ENCODE results near the gene ECM1.

Gene ECM1

DNA sequence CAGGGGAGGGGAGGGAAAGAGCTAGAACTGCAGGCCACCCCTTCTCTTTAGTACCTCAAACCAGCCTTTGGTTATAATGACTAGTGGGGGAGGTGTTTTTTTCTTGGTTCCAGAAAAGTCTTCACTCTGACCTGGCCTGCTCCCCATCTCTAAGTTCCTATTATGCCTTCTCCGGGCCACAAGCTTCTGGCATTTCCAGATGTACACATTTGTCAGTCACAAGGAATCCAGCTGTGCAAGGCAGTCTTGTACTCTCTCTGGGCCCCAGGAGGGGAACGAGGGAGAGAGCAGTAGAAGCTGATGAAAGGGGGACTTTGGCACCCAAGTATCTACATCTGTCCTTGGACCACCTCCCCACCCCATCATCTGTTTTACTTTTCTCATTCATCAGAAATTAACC is 4.9 kb downstream of the ECM1 start:
- no peak for DNase-seq (ENCODE audit: low read depth)

DNA sequence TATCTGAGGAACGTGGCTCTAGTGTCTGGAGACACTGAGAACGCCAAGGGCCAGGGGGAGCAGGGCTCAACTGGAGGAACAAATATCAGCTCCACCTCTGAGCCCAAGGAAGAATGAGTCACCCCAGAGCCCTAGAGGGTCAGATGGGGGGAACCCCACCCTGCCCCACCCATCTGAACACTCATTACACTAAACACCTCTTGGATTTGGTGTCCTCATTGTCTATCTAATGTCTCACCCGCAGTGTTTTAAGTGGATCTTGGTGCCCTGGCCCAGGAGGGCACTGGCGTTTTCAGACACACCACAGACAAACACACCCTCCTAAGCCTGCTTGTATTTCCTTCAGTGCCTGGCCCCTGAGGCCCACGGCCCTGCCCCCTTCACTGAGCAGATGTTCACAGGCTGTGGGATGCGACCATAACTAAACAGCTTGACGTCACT is 5.5 kb downstream of the ECM1 start:
- DNase-seq (ENCODE audit: low read depth): no peak

DNA sequence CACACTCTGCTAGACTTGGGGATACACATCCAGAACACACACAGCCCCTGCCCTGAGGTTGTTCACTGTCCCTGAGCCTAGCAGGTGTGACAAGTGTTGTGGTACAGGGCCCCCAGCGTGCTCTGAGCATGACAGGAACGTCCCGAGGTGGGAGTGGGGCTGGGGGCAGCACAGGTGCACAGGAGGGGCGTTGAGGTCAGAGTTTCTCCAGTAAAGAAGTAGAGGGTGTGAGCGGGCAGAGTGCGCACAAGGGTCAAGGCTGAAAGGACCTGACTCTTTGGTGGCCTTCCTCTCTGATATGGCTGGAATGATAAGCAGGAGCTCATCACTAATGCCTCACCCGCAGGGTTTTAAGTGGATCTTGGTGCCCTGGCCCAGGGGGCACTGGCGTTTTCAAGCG is 6.4 kb downstream of the ECM1 start:
- DNase-seq (ENCODE audit: low read depth): no peak

DNA sequence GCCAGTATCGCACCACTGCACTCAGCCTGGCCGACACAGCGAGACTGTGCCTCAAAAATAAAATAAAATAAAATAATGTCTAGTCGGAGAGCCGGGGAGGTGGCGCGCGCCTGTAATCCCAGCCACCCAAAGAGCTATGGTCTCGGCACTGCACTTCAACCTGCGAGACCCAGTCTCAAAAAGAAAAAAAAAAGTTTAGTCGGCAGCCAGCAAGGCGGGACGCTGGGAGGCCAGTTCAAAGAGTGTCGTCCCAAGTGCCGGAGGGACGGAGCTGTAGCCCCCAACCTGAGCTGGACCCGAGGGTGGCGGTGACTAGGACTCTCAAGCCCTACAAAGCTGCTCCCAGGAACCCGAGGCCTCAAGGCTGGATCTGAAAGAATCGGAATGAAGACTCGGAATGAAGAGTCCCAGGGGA is 7.0 kb downstream of the ECM1 start:
- no peak for DNase-seq (ENCODE audit: low read depth)

GRCh38 chr1:150515328-150516049 is 7.6 kb downstream of the ECM1 start, which contains the start of gene FALEC:
Gene FALEC, plus strand, starts transcription at chr1:150515752.
- peak; percentile 95 for DNase-seq (ENCODE audit: low read depth)

- DNase-seq (ENCODE audit: low read depth): no peak
Measured at GRCh38 chr1:150516050-150516591, 8.2 kb downstream of the ECM1 start.

DNA sequence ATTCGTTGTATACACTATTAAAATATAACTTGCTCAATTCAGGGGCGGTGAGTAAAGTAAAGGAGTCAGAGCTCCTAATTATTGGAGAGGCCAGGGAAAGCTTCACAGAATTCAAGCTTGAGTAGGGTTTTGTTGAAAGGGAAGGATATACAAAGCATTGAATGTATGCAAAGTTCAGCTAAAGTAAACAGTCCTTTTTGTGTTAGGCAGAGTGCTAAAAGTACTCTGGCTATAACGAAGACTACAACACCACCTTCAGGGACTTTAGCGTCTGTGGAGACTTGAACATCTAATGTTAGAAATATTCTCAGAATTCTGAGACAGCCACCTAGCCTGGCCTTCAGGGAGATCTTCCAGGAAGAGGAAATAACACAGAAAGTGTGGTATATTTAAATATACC is 8.7 kb downstream of the ECM1 start:
- DNase-seq (ENCODE audit: low read depth): peak; percentile 39

DNA sequence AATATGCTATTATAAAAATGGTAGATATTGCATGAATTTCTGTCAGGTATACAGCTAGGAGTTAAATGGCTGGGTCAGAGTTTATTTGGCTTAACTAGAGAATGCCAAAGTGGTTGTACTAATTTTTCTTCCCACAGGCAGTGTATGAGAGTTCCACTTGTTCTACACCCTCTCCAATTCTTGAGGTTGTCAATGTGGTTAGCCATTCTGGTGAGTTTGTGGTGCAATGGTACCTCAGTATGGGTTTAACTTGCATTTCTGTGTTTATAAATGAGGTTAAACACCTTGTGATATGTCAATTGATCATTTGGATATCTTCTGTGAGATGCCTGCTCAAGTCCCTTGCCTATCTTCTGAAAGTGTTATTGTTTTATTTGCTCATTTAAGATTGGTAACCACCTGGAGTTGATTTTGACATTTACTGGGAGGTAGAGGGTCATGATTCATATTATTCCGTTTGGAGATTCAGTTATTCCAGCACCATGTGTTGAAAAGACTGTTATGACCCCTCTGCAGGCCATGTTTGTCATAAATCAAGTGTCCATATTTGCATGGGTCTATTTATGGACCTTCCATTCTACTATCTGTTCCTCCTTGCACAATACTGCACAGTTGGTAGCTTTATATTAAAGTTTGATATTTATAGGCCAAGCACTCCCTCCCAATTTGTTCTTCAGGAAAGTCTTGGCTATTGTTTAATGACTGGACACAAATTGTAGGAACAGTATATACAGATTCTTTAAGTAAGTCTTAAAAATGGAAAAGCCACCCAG is 13.5 kb downstream of the ECM1 start:
- no peak for DNase-seq (ENCODE audit: low read depth)

- DNase-seq (ENCODE audit: low read depth): no peak
Measured at GRCh38 chr1:150525348-150525747, 17.4 kb downstream of the ECM1 start.

DNA sequence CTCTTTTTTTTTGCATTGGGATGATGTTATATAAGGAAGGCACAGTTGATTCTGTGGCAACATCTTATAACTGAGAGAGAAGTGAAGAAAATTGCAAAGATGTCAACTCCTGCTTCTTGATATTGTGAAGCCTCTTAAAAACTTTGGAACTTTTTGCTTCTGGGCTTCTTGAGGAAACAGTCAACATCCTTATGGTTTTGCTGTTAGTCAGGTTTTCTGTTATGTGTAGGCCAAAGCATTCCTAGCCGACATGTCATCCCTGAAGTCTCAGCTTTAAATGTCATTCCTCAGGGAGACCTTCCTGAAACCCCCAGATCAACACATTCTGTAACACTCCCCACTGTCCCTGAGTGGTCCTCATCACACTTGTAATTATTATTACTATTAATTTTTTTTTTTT is 20.3 kb downstream of the ECM1 start:
- DNase-seq (ENCODE audit: low read depth): peak; percentile 84

GRCh38 chr1:150529017-150529416 is 21.1 kb downstream of the ECM1 start:
- DNase-seq (ENCODE audit: low read depth): peak; percentile 91

DNA sequence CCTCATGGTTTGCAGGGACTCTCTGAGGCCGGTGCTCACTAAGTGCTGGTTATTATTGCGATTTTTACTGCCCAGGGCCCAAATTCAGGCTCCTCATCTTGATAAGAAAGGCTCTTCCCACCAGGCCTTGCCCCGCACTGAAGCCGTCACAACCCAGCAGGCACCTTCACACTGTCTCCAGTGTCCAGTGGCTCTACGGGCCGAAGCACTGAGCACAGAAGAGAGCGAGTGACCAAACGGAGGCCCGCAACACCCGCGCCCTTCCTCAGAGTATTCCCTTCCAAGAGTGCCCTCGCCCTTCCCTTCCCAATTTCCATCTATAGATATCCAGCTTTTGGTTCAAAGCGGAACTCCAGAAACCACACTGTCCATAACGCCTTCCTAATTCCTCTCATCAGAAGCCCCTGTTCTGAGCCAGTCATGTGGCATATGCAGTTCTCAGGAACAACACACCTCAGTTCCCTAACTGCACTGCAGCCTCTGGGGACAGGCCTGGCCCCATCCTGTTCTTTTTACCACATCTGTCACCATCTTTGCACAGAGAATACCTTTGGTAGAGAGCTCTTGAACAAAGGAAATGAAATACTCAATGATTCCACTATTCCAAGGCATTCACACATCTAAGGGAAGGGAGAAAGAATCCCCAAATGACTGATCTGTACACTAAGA is 22.7 kb downstream of the ECM1 start:
- no peak for DNase-seq (ENCODE audit: low read depth)

DNA sequence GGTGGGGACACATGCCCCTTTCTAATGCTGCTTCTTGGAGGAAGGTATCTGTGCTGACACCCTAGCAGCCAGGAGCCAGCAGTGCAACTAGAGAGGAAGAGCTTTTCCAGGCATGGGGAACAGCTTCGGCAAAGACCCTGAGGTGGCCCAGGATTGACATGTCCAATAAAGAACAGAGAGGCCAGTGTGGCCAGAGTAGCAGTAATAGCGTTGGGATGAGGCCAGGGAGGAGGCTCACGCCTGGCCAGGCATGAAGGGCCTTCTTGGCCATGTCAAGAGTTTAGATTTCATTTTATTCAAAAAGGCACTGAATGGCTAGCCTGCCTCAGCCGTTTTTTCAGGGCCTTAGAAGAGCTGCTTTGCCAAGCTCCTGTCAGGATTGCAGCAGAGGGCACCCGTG is 25.0 kb downstream of the ECM1 start:
- DNase-seq (ENCODE audit: low read depth): no peak

DNA sequence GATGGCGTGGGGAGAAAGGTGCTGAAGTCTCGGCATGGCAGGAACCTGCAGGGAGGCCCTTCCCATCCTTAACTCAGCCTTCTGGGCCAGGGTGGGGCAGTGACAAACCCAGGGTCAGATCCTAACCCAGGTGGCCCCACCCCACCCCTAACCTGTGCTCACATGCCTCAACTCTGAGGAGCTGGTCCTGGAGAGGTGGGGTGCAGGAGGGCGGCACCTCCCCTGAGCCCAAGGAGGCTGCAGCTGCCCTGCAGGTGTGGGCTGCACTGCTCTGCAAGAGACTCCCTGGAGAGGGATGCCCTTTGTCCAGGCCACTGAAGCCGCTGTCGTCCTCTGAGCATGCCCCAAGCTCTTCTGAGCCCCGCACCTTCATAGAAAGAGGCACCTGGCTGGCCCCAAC is 26.1 kb downstream of the ECM1 start:
- DNase-seq (ENCODE audit: low read depth): no peak

GRCh38 chr1:150535511-150536287 is 27.8 kb downstream of the ECM1 start:
- no peak for DNase-seq (ENCODE audit: low read depth)

DNA sequence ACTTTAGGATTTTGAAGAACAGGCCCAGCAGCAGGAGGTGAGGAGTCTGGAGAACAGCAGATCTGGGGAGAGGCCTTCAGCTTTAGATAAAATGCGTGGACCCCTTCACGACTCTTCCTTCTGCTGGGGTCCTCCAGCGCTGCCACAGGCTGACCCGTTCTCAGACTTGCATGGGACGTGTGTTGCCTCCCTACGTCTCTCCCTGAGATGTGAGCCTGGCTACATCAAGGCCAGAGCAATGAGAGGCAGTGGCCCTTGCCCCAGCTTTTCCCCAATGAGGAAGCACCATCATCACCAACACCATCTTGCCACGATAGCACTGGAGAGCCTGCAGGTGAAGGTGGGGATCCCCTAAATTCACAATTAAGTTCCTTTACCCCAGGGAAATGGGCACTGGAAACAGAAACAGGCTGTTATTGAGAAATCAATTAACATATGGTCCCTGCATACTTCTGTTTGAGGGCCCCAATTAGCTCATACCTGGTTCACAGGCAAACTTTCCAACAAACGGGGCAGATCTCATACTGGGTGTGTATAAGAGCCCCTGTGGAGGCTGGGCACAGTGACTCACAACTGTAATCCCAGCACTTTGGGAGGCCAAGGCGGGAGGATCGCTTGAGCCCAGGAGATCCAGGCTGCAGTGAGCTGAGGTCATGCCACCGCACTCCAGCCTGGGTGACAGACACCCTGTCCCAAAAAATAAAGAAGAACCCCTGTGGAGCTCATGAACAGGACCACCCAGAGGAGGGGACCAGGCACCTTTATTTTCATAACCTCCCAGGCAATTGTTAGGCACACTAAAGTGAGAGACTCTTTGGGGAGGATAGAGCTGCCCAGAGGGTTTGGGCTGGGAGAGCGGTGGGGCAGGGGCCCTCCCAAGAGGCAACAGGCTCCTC is 29.2 kb downstream of the ECM1 start:
- no peak for DNase-seq (ENCODE audit: low read depth)

GRCh38 chr1:150537732-150538684 is 30.1 kb downstream of the ECM1 start:
- peak; percentile 85 for DNase-seq (ENCODE audit: low read depth)

DNA sequence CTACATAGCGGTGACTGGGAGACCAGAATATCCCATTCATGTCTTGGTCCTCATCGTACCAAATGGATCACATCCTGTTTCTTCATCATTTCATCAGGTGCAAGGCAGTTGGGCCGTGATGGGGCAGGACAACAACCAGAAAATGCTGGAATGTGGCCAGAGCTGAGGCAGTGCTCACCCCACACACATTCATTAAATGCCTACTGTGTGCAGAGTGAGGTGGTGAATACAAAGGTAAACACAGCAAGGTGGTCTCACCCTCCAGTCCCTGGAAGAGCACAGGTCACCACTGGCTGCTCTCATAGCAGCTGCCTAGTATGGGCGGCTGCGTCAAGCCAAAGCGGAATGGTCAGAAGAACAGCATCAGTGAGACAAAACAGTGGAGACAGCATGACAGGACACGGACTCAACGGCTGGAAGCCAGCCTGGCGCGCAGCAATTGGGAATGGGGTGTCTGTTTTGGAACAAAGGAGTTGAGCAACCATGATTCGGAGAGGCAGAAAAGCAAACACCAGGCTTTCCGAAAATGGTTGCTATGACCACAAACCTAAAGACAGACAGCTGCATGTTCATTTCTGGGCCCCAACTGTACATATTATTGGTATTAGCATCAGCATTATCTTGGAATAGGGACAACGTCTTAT is 35.7 kb downstream of the ECM1 start:
- DNase-seq (ENCODE audit: low read depth): no peak

DNA sequence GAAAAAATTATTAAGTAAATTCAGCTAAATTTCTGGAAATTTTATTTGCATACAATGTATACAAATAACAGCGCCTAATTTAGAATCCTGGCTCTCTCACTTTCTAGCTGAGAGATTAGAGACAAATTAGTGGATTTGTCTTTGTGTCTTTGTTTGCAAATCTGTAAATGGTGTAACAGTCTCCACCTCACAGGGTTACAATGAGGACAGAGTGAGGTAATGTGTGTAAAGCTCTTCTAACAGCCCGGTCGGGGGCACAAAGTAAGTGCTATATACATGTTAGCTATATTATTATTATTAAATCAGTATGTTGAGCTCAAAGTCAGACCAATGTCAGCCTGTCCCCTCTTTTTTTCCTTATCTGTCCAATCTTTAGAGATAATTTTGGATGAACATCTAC is 36.3 kb downstream of the ECM1 start:
- no peak for DNase-seq (ENCODE audit: low read depth)
